B cell (primary cell): Measurements from ENCODE around the gene POLR2C. TPM values are rescaled to one million over a fixed set of nuclear protein-coding genes. Genes with fewer than 3 reads are reported as not detected.

ENCODE experiments used
- ATAC-seq: fragments of 200-7000 bp; cut with Tn5 transposase; one replicate; pipeline ENCODE4 v1.10.0; 2021; ENCODE audit warnings: low read depth, mild to moderate bottlenecking, moderate number of reproducible peaks, moderate library complexity
- CTCF ChIA-PET: fragments of 350-600 bp; sonication (Branson Sonifier 250); formaldehyde crosslinking; loops from one replicate; lab custom pipeline; 2021; ENCODE audit warnings: antibody characterized with exemption, inconsistent platforms; lab: Charles Lee
- POLR2A ChIA-PET: fragments of 350-600 bp; sonication (Branson Sonifier 250); formaldehyde crosslinking; loops from one replicate; lab custom pipeline; 2021; ENCODE audit warnings: antibody characterized with exemption; lab: Charles Lee
- DNase-seq: peaks from one replicate; pipeline ENCODE4 v3.0.0; 2013
- H2AFZ ChIP-seq: 2 replicates; pipeline ENCODE4 v1.6.1; 2012; ENCODE audit warnings: mild to moderate bottlenecking, low read depth, low read length; ENCODE audit not compliant: insufficient read depth, poor library complexity, severe bottlenecking
- H3K27ac ChIP-seq, 2 donors: 1 replicate in 1 of 2; 2 replicates in 1 of 2; pipeline ENCODE4 v1.5.1; 2012 to 2013; ENCODE audit warnings: low read length in 2 of 2, mild to moderate bottlenecking in 2 of 2, moderate library complexity in 1 of 2
- H3K27me3 ChIP-seq, 4 experiments: fragments of 200-600 bp in 1 of 4; sonication (generic) in 1 of 4; replicated peaks in 1 of 4; 1 replicate in 2 of 4; 2 replicates in 2 of 4; pipeline versions ENCODE4 v1.6.1 to v1.7.0; 2013 to 2016; ENCODE audit warnings: low read length in 3 of 4, mild to moderate bottlenecking in 2 of 4, mixed read lengths in 1 of 4, moderate library complexity in 1 of 4; ENCODE audit not compliant: insufficient read depth in 4 of 4, control insufficient read depth in 3 of 4; ENCODE audit errors: control extremely low read depth in 1 of 4
- H3K36me3 ChIP-seq, 2 experiments: replicated peaks in 1 of 2; 1 replicate in 1 of 2; 2 replicates in 1 of 2; pipeline versions ENCODE4 v1.6.1 to v1.7.1; 2013; ENCODE audit warnings: low read length in 1 of 2; ENCODE audit not compliant: insufficient read depth in 2 of 2, control insufficient read depth in 1 of 2; ENCODE audit errors: control extremely low read depth in 1 of 2, extremely low read depth in 1 of 2
- H3K4me1 ChIP-seq, 2 donors: fragments of 200-600 bp in 1 of 2; sonication (generic) in 1 of 2; 1 replicate in 1 of 2; 2 replicates in 1 of 2; pipeline versions ENCODE4 v1.5.1 to v1.6.1; 2013 to 2017; ENCODE audit warnings: low read length in 2 of 2; ENCODE audit not compliant: control insufficient read depth in 2 of 2, insufficient read depth in 2 of 2
- H3K4me2 ChIP-seq: replicated peaks from 2 replicates; pipeline ENCODE3; 2012; ENCODE audit warnings: mild to moderate bottlenecking, low read depth, low read length; ENCODE audit not compliant: poor library complexity, severe bottlenecking
- H3K4me3 ChIP-seq, 5 experiments: fragments of 200-600 bp in 1 of 5; sonication (generic) in 1 of 5; 1 replicate in 3 of 5; 2 replicates in 2 of 5; pipeline versions ENCODE4 v1.5.1 to v1.7.0; 2011 to 2016; ENCODE audit warnings: low read length in 4 of 5, mild to moderate bottlenecking in 4 of 5, low read depth in 2 of 5, control low read depth in 1 of 5, moderate library complexity in 1 of 5; ENCODE audit not compliant: insufficient read depth in 1 of 5; ENCODE audit errors: control extremely low read depth in 1 of 5, extremely low read depth in 1 of 5
- H3K79me2 ChIP-seq: fragments of 200-600 bp; sonication (generic); one replicate; pipeline ENCODE4 v1.6.0; 2016; ENCODE audit warnings: low read length; ENCODE audit not compliant: control insufficient read depth, insufficient read depth
- H3K9ac ChIP-seq: fragments of 200-600 bp; sonication (generic); 2 replicates; pipeline ENCODE4 v1.6.1; 2017; ENCODE audit warnings: mild to moderate bottlenecking, low read length, moderate library complexity
- H3K9me3 ChIP-seq, 3 donors: one replicate each; pipeline versions ENCODE4 v1.6.1 to v1.7.1; 2013; ENCODE audit warnings: low read length in 2 of 3; ENCODE audit not compliant: control insufficient read depth in 2 of 3, insufficient read depth in 1 of 3; ENCODE audit errors: control extremely low read depth in 1 of 3
- H4K20me1 ChIP-seq: 2 replicates; pipeline ENCODE4 v1.6.0; 2012; ENCODE audit warnings: mild to moderate bottlenecking, low read length; ENCODE audit not compliant: insufficient read depth, control insufficient read depth, poor library complexity, severe bottlenecking
- H3K27ac Mint-ChIP-seq: one replicate; pipeline ENCODE4 v1.8.0; 2021; ENCODE audit warnings: mixed read lengths
- H3K27me3 Mint-ChIP-seq: one replicate; pipeline ENCODE4 v1.8.0; 2021; ENCODE audit warnings: mixed read lengths
- H3K4me1 Mint-ChIP-seq: one replicate; pipeline ENCODE4 v1.8.0; 2021; ENCODE audit warnings: mixed read lengths
- H3K4me3 Mint-ChIP-seq: one replicate; pipeline ENCODE4 v1.8.0; 2021; ENCODE audit warnings: mixed read lengths
- H3K9me3 Mint-ChIP-seq: one replicate; pipeline ENCODE4 v1.8.0; 2022; ENCODE audit warnings: mixed read lengths; ENCODE audit not compliant: insufficient read depth
- CTCF ChIP-seq: fragments of 200-600 bp; IDR thresholded peaks from one replicate; pipeline ENCODE4 v1.8.0; 2022; ENCODE audit warnings: antibody characterized with exemption, mild to moderate bottlenecking
- EZH2 ChIP-seq: IDR thresholded peaks from 2 replicates; pipeline ENCODE4 v1.6.1; 2012; ENCODE audit warnings: borderline replicate concordance, low read depth, mild to moderate bottlenecking, moderate library complexity, low read length; ENCODE audit not compliant: insufficient read depth, poor library complexity, severe bottlenecking
- WGBS: methylation state at CpG from one replicate; pipeline ENCODE4 v1.1.5; 2013; ENCODE audit warnings: missing lambda C conversion rate; ENCODE audit not compliant: insufficient coverage; 5-methylcytosine and 5-hydroxymethylcytosine counted together
- intact Hi-C: fragments of 100-400 bp; cut with micrococcal nuclease; formaldehyde crosslinking; loops from one replicate; pipeline ENCODE4 v1.10.0; 2022
- polyA plus RNA-seq: library from polyadenylated mRNA; depleted of rRNA; stranded (reverse); fragments of >200 nt; gene quantifications from 2 replicates; pipeline ENCODE4 v1.2.3, GENCODE V29; 2012
- total RNA-seq, 2 donors: library from RNA; stranded (reverse); fragments of 120-200 nt in 1 of 2; gene quantifications; 1 replicate in 1 of 2; 2 replicates in 1 of 2; pipeline versions ENCODE4 v1.2.3 to v1.2.4, GENCODE V29; 2013 to 2022

Gene POLR2C
- total and polyA plus RNA-seq, 2 donors (not counting 1 experiment from before 2014, with no cell fraction given) = 57.8 to 70.1 TPM

GRCh38 chr16:57447186-57447962 lies 15.1 kb upstream of the POLR2C start, which contains the start of the genes CIAPIN1 and COQ9:
CIAPIN1 (minus strand) TSS chr16:57447385; CDS start chr16:57440928, 6,457 bp downstream.
COQ9 (plus strand) TSS chr16:57447479; CDS start chr16:57447506, 27 bp downstream.
- Histone ChIP-seq H3K4me1 (peaks cover 16% of the 10 kb centered on the region in 2 donors), H3K9me3 (no peaks in the 10 kb centered on the region), H3K27ac (peak within 1 kb of the TSS; percentile 68 to 92), H3K27me3 (no peaks in the 10 kb centered on the region), H3K4me3 (peak within 1 kb of the TSS; percentile 67 to 96 (median 83)), H2AFZ (peak within 1 kb of the TSS; percentile 99), H3K36me3 (peaks cover 0 to 18% of the 10 kb centered on the region in 2 experiments), H3K4me2 (peak within 1 kb of the TSS; percentile 93), H3K9ac (peak within 1 kb of the TSS; percentile 98), H4K20me1 (no peaks in the 10 kb centered on the region), H3K79me2 (peaks cover 64% of the 10 kb centered on the region)
- Mint-ChIP-seq H3K4me1 (peaks cover 28% of the 10 kb centered on the region), H3K4me3 (peak within 1 kb of the TSS; percentile 94), H3K27me3 (no peaks in the 10 kb centered on the region), H3K27ac (peak within 1 kb of the TSS; percentile 91), H3K9me3 (no peaks in the 10 kb centered on the region)
- ChIA-PET POLR2A (interaction anchor here (1.0 to 1.5 kb wide), 5 partner anchors 15 to 202 kb away, joined by 4 to 17 read pairs (median 5); partner anchors contain the start of genes ARL2BP, CCDC102A and POLR2C), CTCF (interaction anchor here (0.6 to 5.0 kb wide), 15 partner anchors 10 to 147 kb away, joined by 3 to 28 read pairs (median 5); partner anchors contain the start of genes ADGRG5 and POLR2C)
- under 1% methylated on average over 60 of the region's 68 CpGs for WGBS
- intact Hi-C loops = loop anchor here (1.0 to 2.0 kb wide), 9 partner anchors 15 to 681 kb away; partner anchors contain the start of genes CCDC102A, CFAP20, DOK4 and KATNB1
- no peak for TF ChIP-seq CTCF
- DNase-seq (peak; percentile 94), ATAC-seq (peak; percentile 98)

GRCh38 chr16:57452021-57452420 lies 10.5 kb upstream of the POLR2C start:
- peaks cover 0 to 55% of the 10 kb centered on the region in 2 experiments for H3K36me3 ChIP-seq
- no peaks in the 10 kb centered on the region for H3K27me3 Mint-ChIP-seq
- CTCF ChIA-PET = interaction anchor here (0.8 kb wide), 1 partner anchor 8 kb away, joined by 4 read pairs; no protein-coding TSS in a partner anchor
- no peak overlapping the region for H3K4me2 ChIP-seq
- H3K9me3 ChIP-seq = no peaks in the 10 kb centered on the region
- no peak for ATAC-seq
- H2AFZ ChIP-seq = no peak overlapping the region
- no peak for TF ChIP-seq EZH2
- no peak for TF ChIP-seq CTCF
- WGBS = 99% methylated on average over 9 of the region's 10 CpGs
- H3K79me2 ChIP-seq = peaks cover 19% of the 10 kb centered on the region
- no peaks in the 10 kb centered on the region for H3K9me3 Mint-ChIP-seq
- H3K4me3 ChIP-seq = no peak overlapping the region
- POLR2A ChIA-PET = no interaction called here
- H3K27ac ChIP-seq = no peak overlapping the region
- no peak for DNase-seq
- H3K4me1 Mint-ChIP-seq = peaks cover 13% of the 10 kb centered on the region
- H3K9ac ChIP-seq = no peak overlapping the region
- intact Hi-C loops = no loop called here
- no peaks in the 10 kb centered on the region for H3K27me3 ChIP-seq
- H4K20me1 ChIP-seq = no peaks in the 10 kb centered on the region
- peaks cover 7% of the 10 kb centered on the region in 2 donors for H3K4me1 ChIP-seq
- H3K4me3 Mint-ChIP-seq = no peak overlapping the region
- no peak overlapping the region for H3K27ac Mint-ChIP-seq
